HG03196 (cell line): ENCODE measurements around the gene PODXL.
"Not testable (repeated sequence)": the region's sequence is repeated elsewhere in the genome, so short reads cannot be mapped to it uniquely, and the experiment has no call there.

ENCODE experiments used
- ATAC-seq: cut with Tn5 transposase; IDR thresholded peaks from one replicate; pipeline ENCODE4 v1.9.1; 2021; ENCODE audit not compliant: unreplicated experiment

The PODXL gene

GRCh38 chr7:131495669-131496498, 60.5 kb downstream of the PODXL start:
- ATAC-seq = no peak

DNA sequence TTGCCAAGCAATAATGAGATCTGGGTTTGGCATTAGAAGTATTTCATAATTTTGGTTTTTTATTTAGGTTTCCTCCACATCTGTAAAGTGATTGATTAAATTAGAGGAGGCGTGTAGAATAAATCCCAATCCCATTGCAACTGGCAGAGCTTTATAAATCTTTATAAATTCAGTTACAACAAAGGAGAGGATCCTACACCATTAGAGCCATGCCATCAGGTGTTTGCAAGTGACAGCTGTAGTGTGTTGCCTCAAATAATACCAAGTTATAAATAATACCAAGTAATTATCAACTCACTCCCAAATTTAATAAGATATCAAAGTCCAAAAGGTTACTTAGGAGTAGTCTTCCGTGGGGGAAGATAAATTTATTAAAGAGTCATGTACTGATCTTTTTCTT, 62.2 kb downstream of the PODXL start:
- no peak for ATAC-seq

DNA sequence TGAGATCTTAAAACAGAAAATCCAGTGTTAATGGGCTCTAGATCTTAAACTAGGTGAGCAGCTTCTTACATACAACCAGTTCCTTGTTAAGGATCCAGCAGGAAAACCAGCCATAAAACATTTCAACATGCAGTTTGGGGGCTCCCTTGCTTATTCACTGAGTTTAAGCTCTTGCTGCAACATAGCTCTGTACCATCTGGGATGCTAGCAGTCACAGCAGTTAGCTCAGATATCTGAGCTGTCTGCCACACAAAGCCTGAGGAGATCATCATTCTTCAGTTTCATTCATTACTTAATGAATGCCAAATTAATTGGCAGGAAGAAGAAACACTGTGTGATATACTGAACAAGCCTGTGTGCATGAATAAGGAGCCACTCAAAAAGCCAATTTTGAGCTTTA, 62.8 kb downstream of the PODXL start:
- ATAC-seq = no peak

DNA sequence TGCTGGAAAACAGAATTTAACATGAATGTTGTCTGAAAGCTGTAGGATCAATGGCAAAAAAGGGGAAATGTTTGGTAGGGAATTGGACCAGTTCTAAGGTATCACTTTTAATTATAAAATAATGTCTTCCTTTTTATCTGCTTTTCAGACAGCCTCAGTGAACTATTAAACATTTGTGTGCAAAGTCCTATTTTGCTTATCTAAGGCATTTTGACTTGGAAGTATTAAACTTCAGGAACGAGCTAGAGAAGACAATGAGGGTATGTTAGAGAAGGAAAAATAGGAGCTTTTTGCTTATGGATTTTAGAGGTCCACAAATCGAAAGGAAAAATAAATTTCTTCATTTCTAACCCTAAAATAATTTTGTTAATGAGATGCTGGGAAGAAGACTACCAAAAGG, 63.3 kb downstream of the PODXL start:
- ATAC-seq = no peak

DNA sequence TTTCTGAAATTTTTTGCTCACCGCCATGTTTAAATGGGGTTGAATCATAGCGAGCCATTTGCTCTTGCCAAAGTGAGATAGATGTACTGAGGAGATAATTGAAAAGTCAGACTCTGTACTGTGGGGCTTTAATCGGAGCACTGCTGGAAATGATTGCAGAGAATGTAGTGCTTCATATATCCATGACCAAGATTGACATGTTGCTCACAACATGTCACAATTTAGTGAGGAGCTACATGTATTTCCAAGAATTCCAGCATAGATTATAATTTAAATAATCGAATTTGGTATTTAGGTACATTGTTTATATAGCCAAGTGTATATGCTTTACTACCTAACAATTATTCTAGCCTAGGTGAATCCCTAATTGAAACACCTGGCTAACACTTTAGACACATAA, 66.5 kb downstream of the PODXL start:
- no peak for ATAC-seq

DNA sequence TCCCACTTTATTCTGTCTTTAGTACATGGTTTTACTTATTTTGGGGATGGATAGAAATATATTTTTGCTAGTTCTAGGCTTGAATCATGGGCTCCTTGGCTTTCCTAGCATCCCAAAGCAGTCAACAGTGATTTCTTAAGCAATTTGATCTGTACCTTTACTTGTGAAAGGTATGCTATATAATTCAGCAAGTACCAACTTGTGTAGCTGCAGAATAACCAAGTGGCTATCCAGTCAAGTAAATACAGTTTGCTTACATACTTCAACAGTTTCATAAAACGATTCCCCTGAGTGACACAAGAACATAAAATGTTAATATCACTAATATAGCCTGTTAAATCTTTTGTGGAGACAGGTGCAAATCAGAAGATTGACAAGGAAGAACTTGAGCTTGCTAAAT, 67.2 kb downstream of the PODXL start:
- no peak for ATAC-seq

GRCh38 chr7:131488361-131488760, 68.1 kb downstream of the PODXL start:
- no peak for ATAC-seq

GRCh38 chr7:131487217-131487616, 69.2 kb downstream of the PODXL start:
- no peak for ATAC-seq

- no peak for ATAC-seq
Measured at GRCh38 chr7:131486346-131486745, 70.1 kb downstream of the PODXL start.

DNA sequence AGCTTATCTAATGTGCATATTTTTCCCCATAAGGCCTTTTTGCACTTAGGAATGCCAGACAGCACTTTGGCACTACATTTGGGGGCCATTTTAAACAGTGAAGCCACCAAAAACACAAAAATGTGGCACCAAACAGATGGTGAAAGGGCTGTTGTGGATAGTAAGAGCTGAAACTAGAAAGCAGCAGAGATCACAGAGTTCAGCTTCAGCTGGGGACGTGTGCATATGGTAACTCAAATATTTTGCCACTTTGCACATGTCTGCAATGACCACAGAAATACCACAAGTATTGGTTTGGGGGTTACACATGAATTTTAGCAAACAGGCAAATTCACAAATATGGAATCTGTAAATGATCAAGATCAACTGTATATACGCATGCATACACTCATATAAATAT, 72.8 kb downstream of the PODXL start:
- no peak for ATAC-seq

DNA sequence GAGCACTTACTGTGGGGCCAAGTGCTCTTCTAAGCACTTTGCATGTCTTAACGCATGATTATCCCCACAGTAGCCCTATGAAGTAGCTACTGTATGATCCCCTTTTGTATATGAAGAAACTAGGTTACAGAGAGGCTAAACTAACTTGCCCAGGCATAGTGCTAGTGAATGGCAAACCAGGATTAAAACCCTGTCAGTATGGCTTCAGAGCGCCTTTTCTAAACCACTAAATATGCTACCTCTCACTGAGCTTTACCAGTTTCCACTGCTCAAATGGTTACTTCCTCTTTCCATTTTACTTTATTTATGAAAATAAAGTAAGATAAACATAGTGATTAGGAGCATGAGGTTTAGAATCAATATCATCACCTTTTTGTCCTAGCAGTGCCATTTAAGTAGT, 73.6 kb downstream of the PODXL start:
- ATAC-seq = no peak

DNA sequence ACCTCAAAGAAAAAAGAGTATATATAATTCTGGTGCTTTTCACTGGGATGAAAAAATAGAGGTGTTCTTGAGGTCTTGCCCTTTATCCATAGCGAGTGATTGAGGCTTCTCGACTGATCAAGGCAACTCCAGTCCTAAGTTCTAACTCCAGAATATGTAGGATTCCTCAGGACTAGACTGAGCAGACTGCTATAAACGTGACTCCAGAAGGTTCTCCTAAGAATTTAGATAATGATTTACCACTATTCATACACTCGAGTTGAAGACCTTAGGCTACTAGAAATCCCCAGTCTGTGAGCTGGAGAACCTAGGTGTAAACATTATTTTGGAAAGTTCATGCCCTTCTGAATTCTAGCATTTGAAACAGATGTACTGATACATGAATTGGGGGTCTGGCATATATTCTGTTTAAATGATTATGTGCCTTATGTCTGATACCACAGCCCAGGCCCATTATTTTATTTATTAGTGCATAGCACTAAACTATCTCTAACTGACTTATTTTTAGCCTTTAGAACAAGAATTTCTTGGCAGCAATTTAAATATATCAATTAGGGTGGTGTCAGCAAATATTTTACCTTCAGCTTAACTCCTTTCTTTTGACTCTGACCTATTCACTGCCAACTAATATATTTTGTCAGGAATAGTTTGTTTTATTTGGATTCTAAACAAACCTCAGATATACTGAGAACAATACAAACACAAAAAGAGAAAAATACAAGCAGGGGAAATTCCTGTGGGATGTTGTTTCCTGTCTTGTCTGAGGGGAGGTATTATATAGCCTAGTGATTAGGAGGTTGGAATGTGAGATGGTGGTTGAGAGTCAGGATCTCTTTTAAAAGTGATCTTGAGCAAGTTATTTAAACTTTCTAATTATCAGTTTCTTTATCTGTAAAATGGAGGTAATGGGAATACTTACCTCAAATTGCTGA, 75.8 kb downstream of the PODXL start:
- no peak for ATAC-seq

DNA sequence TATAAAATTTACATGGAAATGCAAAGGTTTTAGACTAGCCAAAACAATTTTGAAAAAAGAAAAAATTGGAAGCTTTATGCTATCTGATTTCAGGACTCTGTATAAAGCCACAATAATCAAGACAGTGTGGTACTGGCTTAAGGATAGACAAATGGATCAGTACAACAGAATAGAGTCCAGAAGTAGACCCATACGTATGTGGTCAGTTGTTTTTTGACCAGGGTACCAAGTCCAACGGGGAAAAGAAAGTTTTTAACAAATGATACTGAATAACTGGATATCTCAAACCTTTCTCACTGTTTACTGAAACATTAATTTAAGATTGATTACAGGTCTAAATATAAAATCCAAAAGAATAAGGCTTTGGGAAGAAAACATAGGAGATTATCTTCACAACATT, 79.7 kb downstream of the PODXL start:
- ATAC-seq = no peak

DNA sequence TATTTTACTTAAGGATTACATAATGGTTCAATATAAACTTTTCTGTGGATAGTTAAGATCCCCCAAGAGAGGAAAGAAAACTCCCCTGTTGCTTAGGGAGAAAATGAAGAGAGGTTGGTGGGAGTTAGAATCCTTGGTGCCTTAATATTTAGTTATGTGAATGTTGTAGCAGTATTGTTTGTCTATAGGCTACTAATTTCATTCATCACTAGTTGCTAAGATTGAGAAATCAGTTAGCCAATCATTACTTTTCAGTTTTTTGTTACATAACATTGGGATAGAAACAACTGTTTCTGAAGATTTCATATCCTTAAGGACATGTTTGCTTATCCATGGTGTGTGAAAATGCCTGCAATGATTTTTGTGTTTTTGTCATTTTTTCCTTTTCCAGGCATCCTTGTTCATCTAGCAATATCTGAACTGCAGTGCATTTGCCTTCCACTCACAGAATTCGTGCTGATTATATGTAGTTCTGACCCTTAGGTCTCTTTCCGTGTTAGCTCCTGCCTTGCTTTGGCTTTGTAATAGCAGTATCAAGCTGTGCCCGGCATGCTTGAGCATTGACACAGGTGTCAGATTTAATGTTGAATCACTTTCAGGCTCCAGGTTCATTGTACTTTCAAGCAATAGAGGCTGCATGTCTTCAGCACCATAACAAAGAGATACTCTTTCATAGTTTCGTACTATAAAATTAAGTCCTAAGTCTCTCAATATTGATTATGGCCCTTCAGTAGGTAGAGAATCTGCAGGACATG, 85.0 kb downstream of the PODXL start:
- ATAC-seq = no peak

GRCh38 chr7:131467788-131468187, 88.6 kb downstream of the PODXL start:
- no peak for ATAC-seq

- ATAC-seq = no peak
Measured at GRCh38 chr7:131466735-131467365, 89.6 kb downstream of the PODXL start.

DNA sequence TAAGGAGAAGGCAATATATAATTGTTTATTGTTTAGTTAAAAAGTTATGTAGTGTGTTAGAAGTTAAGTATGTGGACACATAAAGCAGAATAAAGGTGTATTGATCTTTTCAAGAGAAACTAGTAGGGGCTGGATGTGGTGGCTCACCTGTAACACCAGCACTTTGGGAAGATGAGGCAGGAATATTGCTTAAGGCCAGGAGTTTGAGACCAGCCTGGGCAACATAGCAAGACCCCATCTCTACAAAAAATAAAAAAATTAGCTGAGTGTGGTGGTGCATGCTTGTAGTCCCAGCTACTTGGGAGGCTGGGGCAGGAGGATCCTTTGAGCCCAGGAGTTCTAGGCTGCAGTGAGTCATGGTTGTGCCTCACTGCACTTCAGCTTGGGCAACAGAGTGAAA, 93.7 kb downstream of the PODXL start:
- not testable (repeated sequence) for ATAC-seq

DNA sequence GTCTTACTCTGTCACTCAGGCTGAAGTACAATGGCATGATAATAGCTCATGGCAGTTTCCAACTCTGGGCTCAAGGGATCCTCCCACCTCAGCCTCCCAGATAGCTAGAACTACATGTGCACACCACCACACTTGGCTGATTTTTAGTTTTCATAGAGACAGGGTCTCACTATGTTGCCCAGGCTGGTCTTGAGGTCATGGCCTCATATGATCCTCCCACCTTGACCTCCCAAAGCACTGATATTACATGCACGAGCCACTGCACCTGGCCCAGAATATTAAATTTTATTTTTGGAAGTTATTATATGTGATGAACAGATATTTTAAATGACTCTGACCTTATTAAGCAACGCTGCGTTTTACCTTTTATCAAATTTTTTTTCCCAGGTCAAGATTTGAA, 94.4 kb downstream of the PODXL start:
- no peak for ATAC-seq

DNA sequence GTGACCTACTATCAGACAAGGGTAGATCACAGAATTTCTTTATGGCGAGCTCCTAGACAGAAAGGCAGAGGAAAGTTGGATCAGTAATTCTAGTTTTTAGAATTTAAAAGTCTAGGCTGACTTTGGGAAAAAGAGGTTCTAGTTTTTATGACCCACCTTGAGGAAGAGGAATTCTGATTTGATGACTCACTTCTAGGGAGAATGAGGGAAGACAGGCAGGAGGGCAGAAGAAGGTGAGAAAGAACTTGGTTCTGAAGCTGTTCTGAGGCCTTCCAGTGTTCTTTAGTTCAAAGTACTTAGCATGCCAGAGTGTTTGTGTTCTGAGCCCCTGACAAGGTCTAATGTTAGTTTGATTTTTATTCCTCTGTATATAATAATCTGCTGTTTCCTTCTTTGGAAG, 97.2 kb downstream of the PODXL start:
- no peak for ATAC-seq

- no peak for ATAC-seq
Measured at GRCh38 chr7:131456338-131456737, 100.1 kb downstream of the PODXL start.

GRCh38 chr7:131455546-131455945, 100.9 kb downstream of the PODXL start:
- no peak for ATAC-seq
